Measurements from ENCODE around the gene KCNMA1. TPM values are rescaled to one million over a fixed set of nuclear protein-coding genes. Genes with fewer than 3 reads are reported as not detected.
"Not testable (repeated sequence)": the region's sequence is repeated elsewhere in the genome, so short reads cannot be mapped to it uniquely, and the experiment has no call there.

The KCNMA1 gene
- total RNA-seq, 1 donor from 2014 or later: not detected

GRCh38 chr10:77599651-77600050 is 38.0 kb downstream of the KCNMA1 start:
- H3K4me3 Mint-ChIP-seq: no peak overlapping the region
- no peaks in the 10 kb centered on the region for H3K9me3 Mint-ChIP-seq
- intact Hi-C loops (cut with micrococcal nuclease): no loop called here
- no peaks in the 10 kb centered on the region for H3K36me3 Mint-ChIP-seq (ENCODE audit: low read depth)
- H3K4me1 Mint-ChIP-seq: peaks cover 5% of the 10 kb centered on the region
- DNase-seq: no peak
- no peaks in the 10 kb centered on the region for H3K27me3 Mint-ChIP-seq
- no peak overlapping the region for H3K27ac Mint-ChIP-seq

GRCh38 chr10:77598606-77599005 is 39.0 kb downstream of the KCNMA1 start:
- H3K27me3 Mint-ChIP-seq: no peaks in the 10 kb centered on the region
- peaks cover 5% of the 10 kb centered on the region for H3K4me1 Mint-ChIP-seq
- no peak overlapping the region for H3K27ac Mint-ChIP-seq
- intact Hi-C loops (cut with micrococcal nuclease): no loop called here
- no peaks in the 10 kb centered on the region for H3K9me3 Mint-ChIP-seq
- H3K36me3 Mint-ChIP-seq (ENCODE audit: low read depth): no peaks in the 10 kb centered on the region
- DNase-seq: no peak
- no peak overlapping the region for H3K4me3 Mint-ChIP-seq

GRCh38 chr10:77597560-77597959 is 40.0 kb downstream of the KCNMA1 start:
- no peaks in the 10 kb centered on the region for H3K4me1 Mint-ChIP-seq
- no peak overlapping the region for H3K27ac Mint-ChIP-seq
- no peak for DNase-seq
- H3K4me3 Mint-ChIP-seq: no peak overlapping the region
- no peaks in the 10 kb centered on the region for H3K9me3 Mint-ChIP-seq
- intact Hi-C loops (cut with micrococcal nuclease): no loop called here
- H3K36me3 Mint-ChIP-seq (ENCODE audit: low read depth): no peaks in the 10 kb centered on the region
- no peaks in the 10 kb centered on the region for H3K27me3 Mint-ChIP-seq

GRCh38 chr10:77594471-77594783 is 43.2 kb downstream of the KCNMA1 start:
- intact Hi-C loops (cut with micrococcal nuclease): no loop called here
- Mint-ChIP-seq H3K27ac (no peak overlapping the region), H3K4me3 (no peak overlapping the region), H3K4me1 (no peaks in the 10 kb centered on the region), H3K27me3 (no peaks in the 10 kb centered on the region), H3K36me3 (ENCODE audit: low read depth) (no peaks in the 10 kb centered on the region), H3K9me3 (no peaks in the 10 kb centered on the region)
- DNase-seq: no peak

- no peaks in the 10 kb centered on the region for H3K36me3 Mint-ChIP-seq (ENCODE audit: low read depth)
- H3K4me3 Mint-ChIP-seq: no peak overlapping the region
- H3K27ac Mint-ChIP-seq: no peak overlapping the region
- no peaks in the 10 kb centered on the region for H3K27me3 Mint-ChIP-seq
- DNase-seq: no peak
- H3K4me1 Mint-ChIP-seq: no peaks in the 10 kb centered on the region
- intact Hi-C loops (cut with micrococcal nuclease): no loop called here
- H3K9me3 Mint-ChIP-seq: no peaks in the 10 kb centered on the region
Measured at GRCh38 chr10:77593771-77594470, 43.7 kb downstream of the KCNMA1 start.

GRCh38 chr10:77592946-77593636 is 44.5 kb downstream of the KCNMA1 start:
- no peaks in the 10 kb centered on the region for H3K36me3 Mint-ChIP-seq (ENCODE audit: low read depth)
- no peaks in the 10 kb centered on the region for H3K9me3 Mint-ChIP-seq
- no peak for DNase-seq
- intact Hi-C loops (cut with micrococcal nuclease): no loop called here
- no peak overlapping the region for H3K4me3 Mint-ChIP-seq
- H3K27me3 Mint-ChIP-seq: no peaks in the 10 kb centered on the region
- H3K4me1 Mint-ChIP-seq: no peaks in the 10 kb centered on the region
- no peak overlapping the region for H3K27ac Mint-ChIP-seq

- intact Hi-C loops (cut with micrococcal nuclease): no loop called here
- DNase-seq: no peak
- Mint-ChIP-seq H3K36me3 (ENCODE audit: low read depth) (no peaks in the 10 kb centered on the region), H3K27ac (no peak overlapping the region), H3K9me3 (no peaks in the 10 kb centered on the region), H3K4me3 (no peak overlapping the region), H3K27me3 (no peaks in the 10 kb centered on the region), H3K4me1 (no peaks in the 10 kb centered on the region)
Measured at GRCh38 chr10:77592510-77592909, 45.1 kb downstream of the KCNMA1 start.

- H3K27me3 Mint-ChIP-seq: no peaks in the 10 kb centered on the region
- intact Hi-C loops (cut with micrococcal nuclease): no loop called here
- no peak for DNase-seq
- H3K36me3 Mint-ChIP-seq (ENCODE audit: low read depth): no peaks in the 10 kb centered on the region
- H3K27ac Mint-ChIP-seq: no peak overlapping the region
- no peaks in the 10 kb centered on the region for H3K4me1 Mint-ChIP-seq
- H3K9me3 Mint-ChIP-seq: no peaks in the 10 kb centered on the region
- no peak overlapping the region for H3K4me3 Mint-ChIP-seq
Measured at GRCh38 chr10:77591238-77591880, 46.2 kb downstream of the KCNMA1 start.

- no peaks in the 10 kb centered on the region for H3K4me1 Mint-ChIP-seq
- DNase-seq: no peak
- H3K27ac Mint-ChIP-seq: no peak overlapping the region
- intact Hi-C loops (cut with micrococcal nuclease): no loop called here
- H3K27me3 Mint-ChIP-seq: no peaks in the 10 kb centered on the region
- no peaks in the 10 kb centered on the region for H3K9me3 Mint-ChIP-seq
- H3K36me3 Mint-ChIP-seq (ENCODE audit: low read depth): no peaks in the 10 kb centered on the region
- no peak overlapping the region for H3K4me3 Mint-ChIP-seq
Measured at GRCh38 chr10:77590344-77591237, 47.0 kb downstream of the KCNMA1 start.

GRCh38 chr10:77589703-77590102 is 47.9 kb downstream of the KCNMA1 start:
- intact Hi-C loops (cut with micrococcal nuclease); H3K4me3 Mint-ChIP-seq; H3K27me3 Mint-ChIP-seq; H3K27ac Mint-ChIP-seq; H3K4me1 Mint-ChIP-seq; H3K9me3 Mint-ChIP-seq; H3K36me3 Mint-ChIP-seq (ENCODE audit: low read depth); DNase-seq: not testable (repeated sequence)

GRCh38 chr10:77588886-77589285 is 48.7 kb downstream of the KCNMA1 start:
- no peak overlapping the region for H3K27ac Mint-ChIP-seq
- H3K27me3 Mint-ChIP-seq: no peaks in the 10 kb centered on the region
- H3K4me3 Mint-ChIP-seq: no peak overlapping the region
- intact Hi-C loops (cut with micrococcal nuclease): no loop called here
- H3K36me3 Mint-ChIP-seq (ENCODE audit: low read depth): no peaks in the 10 kb centered on the region
- H3K9me3 Mint-ChIP-seq: no peaks in the 10 kb centered on the region
- DNase-seq: no peak
- no peaks in the 10 kb centered on the region for H3K4me1 Mint-ChIP-seq

GRCh38 chr10:77587416-77587790 is 50.2 kb downstream of the KCNMA1 start:
- no peaks in the 10 kb centered on the region for H3K36me3 Mint-ChIP-seq (ENCODE audit: low read depth)
- no peaks in the 10 kb centered on the region for H3K27me3 Mint-ChIP-seq
- H3K27ac Mint-ChIP-seq: no peak overlapping the region
- H3K9me3 Mint-ChIP-seq: no peaks in the 10 kb centered on the region
- H3K4me1 Mint-ChIP-seq: peaks cover 6% of the 10 kb centered on the region
- H3K4me3 Mint-ChIP-seq: no peak overlapping the region
- intact Hi-C loops (cut with micrococcal nuclease): no loop called here
- no peak for DNase-seq

- no peak for DNase-seq
- intact Hi-C loops (cut with micrococcal nuclease): no loop called here
- Mint-ChIP-seq H3K4me1 (peaks cover 6% of the 10 kb centered on the region), H3K27ac (no peak overlapping the region), H3K27me3 (no peaks in the 10 kb centered on the region), H3K36me3 (ENCODE audit: low read depth) (no peaks in the 10 kb centered on the region), H3K9me3 (no peaks in the 10 kb centered on the region), H3K4me3 (no peak overlapping the region)
Measured at GRCh38 chr10:77586719-77587415, 50.7 kb downstream of the KCNMA1 start.
